Neuronal stem cell (in vitro differentiated cells): ENCODE results near the gene CTNNBL1.

Experiments used
- DNase-seq: peaks from one replicate; pipeline ENCODE4 v3.0.0-alpha.2; 2013; ENCODE audit warnings: low spot score
- H2AFZ ChIP-seq: one replicate; pipeline ENCODE4 v1.6.1; 2013; ENCODE audit warnings: mild to moderate bottlenecking, low read length, inconsistent platforms
- H2AK5ac ChIP-seq: 2 replicates; pipeline ENCODE4 v1.6.1; 2013; ENCODE audit warnings: low read depth, mild to moderate bottlenecking, inconsistent platforms, low read length, moderate library complexity, mixed read lengths
- H2BK120ac ChIP-seq: 2 replicates; pipeline ENCODE4 v1.6.1; 2013; ENCODE audit warnings: low read depth, mild to moderate bottlenecking, inconsistent platforms, low read length, moderate library complexity, mixed read lengths
- H2BK12ac ChIP-seq: one replicate; pipeline ENCODE4 v1.6.1; 2013; ENCODE audit warnings: low read length, inconsistent platforms
- H2BK15ac ChIP-seq: 2 replicates; pipeline ENCODE4 v1.6.1; 2013; ENCODE audit warnings: mild to moderate bottlenecking, low read length, inconsistent platforms, mixed read lengths
- H2BK5ac ChIP-seq: one replicate; pipeline ENCODE4 v1.6.1; 2013; ENCODE audit warnings: inconsistent platforms, mild to moderate bottlenecking, low read length, moderate library complexity
- H3K14ac ChIP-seq: one replicate; pipeline ENCODE4 v1.6.1; 2013; ENCODE audit warnings: low read length, inconsistent platforms
- H3K18ac ChIP-seq: 2 replicates; pipeline ENCODE4 v1.6.1; 2013; ENCODE audit warnings: low read length, inconsistent platforms
- H3K23ac ChIP-seq: 2 replicates; pipeline ENCODE4 v1.6.1; 2013; ENCODE audit warnings: low read depth, mild to moderate bottlenecking, mixed read lengths, low read length, inconsistent platforms; ENCODE audit not compliant: poor library complexity
- H3K27ac ChIP-seq: replicated peaks from 3 replicates; pipeline ENCODE4 v1.5.1; 2013; ENCODE audit warnings: low read length, inconsistent platforms
- H3K27me3 ChIP-seq, 3 experiments: 2 replicates each; pipeline ENCODE4 v1.6.1; 2013; ENCODE audit warnings: low read length in 3 of 3, mild to moderate bottlenecking in 2 of 3, inconsistent platforms in 1 of 3, low read depth in 1 of 3, mixed read lengths in 1 of 3, moderate library complexity in 1 of 3; ENCODE audit not compliant: control insufficient read depth in 3 of 3, insufficient read depth in 3 of 3
- H3K36me3 ChIP-seq, 2 donors: replicated peaks in 1 of 2; 2 replicates each; pipeline ENCODE4 v1.6.1; 2013; ENCODE audit warnings: low read length in 2 of 2; ENCODE audit not compliant: control insufficient read depth in 2 of 2, insufficient read depth in 2 of 2
- H3K4ac ChIP-seq: 2 replicates; pipeline ENCODE4 v1.6.1; 2013; ENCODE audit warnings: inconsistent platforms, mild to moderate bottlenecking, low read length, moderate library complexity
- H3K4me1 ChIP-seq, 2 donors: 1 replicate in 1 of 2; 2 replicates in 1 of 2; pipeline ENCODE4 v1.6.1; 2013; ENCODE audit warnings: low read length in 2 of 2, low read depth in 1 of 2; ENCODE audit not compliant: control insufficient read depth in 2 of 2, insufficient read depth in 1 of 2
- H3K4me2 ChIP-seq: one replicate; pipeline ENCODE4 v1.6.1; 2013; ENCODE audit warnings: mild to moderate bottlenecking, low read length, inconsistent platforms; ENCODE audit not compliant: insufficient read depth, poor library complexity, severe bottlenecking
- H3K4me3 ChIP-seq, 2 donors: 2 replicates each; pipeline ENCODE4 v1.5.1; 2013; ENCODE audit warnings: low read length in 2 of 2, mild to moderate bottlenecking in 2 of 2, inconsistent platforms in 1 of 2, moderate library complexity in 1 of 2
- H3K79me1 ChIP-seq: one replicate; pipeline ENCODE4 v1.6.1; 2013; ENCODE audit warnings: low read depth, mild to moderate bottlenecking, inconsistent platforms, low read length, moderate library complexity
- H3K9ac ChIP-seq: one replicate; pipeline ENCODE4 v1.6.1; 2013; ENCODE audit warnings: mild to moderate bottlenecking, low read depth, low read length, inconsistent platforms; ENCODE audit not compliant: poor library complexity
- H3K9me3 ChIP-seq, 2 donors: replicated peaks in 1 of 2; 2 replicates each; pipeline versions ENCODE3 to v1.6.1; 2013; ENCODE audit warnings: low read length in 2 of 2, mild to moderate bottlenecking in 2 of 2, inconsistent platforms in 1 of 2, low read depth in 1 of 2, mixed read lengths in 1 of 2, moderate library complexity in 1 of 2; ENCODE audit not compliant: control insufficient read depth in 2 of 2, insufficient read depth in 1 of 2
- H4K8ac ChIP-seq: one replicate; pipeline ENCODE4 v1.6.1; 2013; ENCODE audit warnings: low read depth, mild to moderate bottlenecking, inconsistent platforms, low read length, moderate library complexity
- H4K91ac ChIP-seq: one replicate; pipeline ENCODE4 v1.6.1; 2013; ENCODE audit warnings: low read length, low read depth, mild to moderate bottlenecking, inconsistent platforms; ENCODE audit not compliant: poor library complexity
- WGBS, 2 donors: extraction: QIAGEN DNeasy Blood & Tissue Kit; methylation state at CpG; one replicate each; pipeline ENCODE4 v1.1.7; 2013; ENCODE audit warnings: missing lambda C conversion rate in 2 of 2, mixed read lengths in 1 of 2; ENCODE audit not compliant: insufficient read length in 2 of 2, insufficient replicate concordance in 1 of 2; ENCODE audit errors: extremely low coverage in 2 of 2; 5-methylcytosine and 5-hydroxymethylcytosine counted together

Gene CTNNBL1

GRCh38 chr20:37838769-37839431 lies 145.1 kb downstream of the CTNNBL1 start:
- Histone ChIP-seq H3K23ac (no peak overlapping the region), H3K9ac (no peak overlapping the region), H2BK12ac (no peak overlapping the region), H2BK5ac (no peak overlapping the region), H2BK15ac (no peak overlapping the region), H2BK120ac (no peak overlapping the region), H3K27me3 (no peaks in the 10 kb centered on the region), H3K9me3 (no peaks in the 10 kb centered on the region), H3K4me3 (no peak overlapping the region), H3K36me3 (peaks cover 0 to 21% of the 10 kb centered on the region in 2 donors), H2AFZ (no peak overlapping the region), H3K27ac (no peak overlapping the region), H2AK5ac (no peak overlapping the region), H3K4me1 (peaks cover 19 to 21% of the 10 kb centered on the region in 2 donors), H4K91ac (no peak overlapping the region), H3K18ac (no peak overlapping the region), H3K79me1 (no peaks in the 10 kb centered on the region), H3K4me2 (no peak overlapping the region), H3K14ac (no peak overlapping the region), H3K4ac (no peak overlapping the region), H4K8ac (no peak overlapping the region)
- no CpG with 5 or more reads among the region's 6 CpGs for WGBS, 2 donors
- DNase-seq: no peak

DNA sequence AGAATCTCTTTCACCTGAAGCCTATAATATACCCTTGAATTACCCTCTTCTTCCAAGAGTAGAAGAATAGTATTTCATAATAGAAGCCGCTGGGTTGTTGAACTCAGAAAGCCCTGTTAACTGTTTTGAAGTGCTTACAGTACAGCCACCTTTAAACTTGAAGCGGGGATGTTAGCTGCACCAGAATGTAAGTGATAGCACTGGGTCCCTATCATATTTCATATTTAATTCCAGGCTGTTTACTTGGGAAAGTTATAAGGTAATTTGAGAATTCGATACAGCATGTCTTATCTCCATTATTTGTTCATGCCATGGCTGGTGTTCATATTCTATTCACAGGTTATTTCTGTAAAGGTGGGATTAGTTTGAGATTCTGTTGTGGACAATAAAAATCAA lies 145.6 kb downstream of the CTNNBL1 start:
- no peak overlapping the region for H3K9ac ChIP-seq
- no peak overlapping the region for H2BK15ac ChIP-seq
- DNase-seq: no peak
- no peak overlapping the region for H3K18ac ChIP-seq
- no peak overlapping the region for H2BK5ac ChIP-seq
- no peak overlapping the region for H4K91ac ChIP-seq
- H3K4me2 ChIP-seq: no peak overlapping the region
- peaks cover 19 to 21% of the 10 kb centered on the region in 2 donors for H3K4me1 ChIP-seq
- no peaks in the 10 kb centered on the region for H3K27me3 ChIP-seq
- H3K14ac ChIP-seq: no peak overlapping the region
- H2AK5ac ChIP-seq: no peak overlapping the region
- WGBS, 2 donors: no CpG with 5 or more reads among the region's 3 CpGs
- no peak overlapping the region for H4K8ac ChIP-seq
- H2BK12ac ChIP-seq: no peak overlapping the region
- no peak overlapping the region for H2BK120ac ChIP-seq
- H3K9me3 ChIP-seq: no peaks in the 10 kb centered on the region
- H3K36me3 ChIP-seq: peaks cover 0 to 21% of the 10 kb centered on the region in 2 donors
- no peak overlapping the region for H3K4me3 ChIP-seq
- no peak overlapping the region for H3K23ac ChIP-seq
- no peak overlapping the region for H3K4ac ChIP-seq
- H2AFZ ChIP-seq: no peak overlapping the region
- no peaks in the 10 kb centered on the region for H3K79me1 ChIP-seq
- H3K27ac ChIP-seq: no peak overlapping the region

- H3K9me3 ChIP-seq: no peaks in the 10 kb centered on the region
- no peaks in the 10 kb centered on the region for H3K79me1 ChIP-seq
- no peak overlapping the region for H2BK12ac ChIP-seq
- no peak overlapping the region for H3K27ac ChIP-seq
- H3K4ac ChIP-seq: no peak overlapping the region
- peaks cover 19 to 21% of the 10 kb centered on the region in 2 donors for H3K4me1 ChIP-seq
- H2BK120ac ChIP-seq: no peak overlapping the region
- H3K4me3 ChIP-seq: no peak overlapping the region
- H3K4me2 ChIP-seq: no peak overlapping the region
- H3K27me3 ChIP-seq: no peaks in the 10 kb centered on the region
- DNase-seq: no peak
- H3K36me3 ChIP-seq: peaks cover 0 to 21% of the 10 kb centered on the region in 2 donors
- no peak overlapping the region for H4K91ac ChIP-seq
- H2AFZ ChIP-seq: no peak overlapping the region
- no CpG with 5 or more reads among the region's 7 CpGs for WGBS, 2 donors
- no peak overlapping the region for H3K18ac ChIP-seq
- no peak overlapping the region for H4K8ac ChIP-seq
- no peak overlapping the region for H2BK15ac ChIP-seq
- H3K9ac ChIP-seq: no peak overlapping the region
- no peak overlapping the region for H3K23ac ChIP-seq
- no peak overlapping the region for H3K14ac ChIP-seq
- H2AK5ac ChIP-seq: no peak overlapping the region
- H2BK5ac ChIP-seq: no peak overlapping the region
These were observed 146.1 kb downstream of the CTNNBL1 start for GRCh38 chr20:37839955-37840354.

- Histone ChIP-seq H3K36me3 (peaks cover 0 to 21% of the 10 kb centered on the region in 2 donors), H2AK5ac (no peak overlapping the region), H4K8ac (no peak overlapping the region), H2BK15ac (no peak overlapping the region), H3K4me3 (no peak overlapping the region), H3K9ac (no peak overlapping the region), H4K91ac (no peak overlapping the region), H3K9me3 (no peaks in the 10 kb centered on the region), H3K27ac (no peak overlapping the region), H3K23ac (no peak overlapping the region), H2BK12ac (no peak overlapping the region), H2AFZ (no peak overlapping the region), H3K4me2 (no peak overlapping the region), H3K27me3 (no peaks in the 10 kb centered on the region), H3K14ac (no peak overlapping the region), H2BK5ac (no peak overlapping the region), H3K18ac (no peak overlapping the region), H2BK120ac (no peak overlapping the region), H3K4me1 (peaks cover 23 to 30% of the 10 kb centered on the region in 2 donors), H3K4ac (no peak overlapping the region), H3K79me1 (no peaks in the 10 kb centered on the region)
- no peak for DNase-seq
These were observed 147.6 kb downstream of the CTNNBL1 start for GRCh38 chr20:37841389-37841788.
